T-helper 1 cell treated with Interleukin-12 subunit alpha and Interleukin-12 subunit beta and Interleukin-4 antibody, amounts not matched to agents 30 μg/mL and 1 μg/mL, for 36 hours (primary cell): Measurements from ENCODE around the gene FOXP4.

Source experiments
- H3K27ac Mint-ChIP-seq: one replicate; pipeline ENCODE4 v1.8.0; 2021; ENCODE audit warnings: mild to moderate bottlenecking, mixed read lengths
- H3K27me3 Mint-ChIP-seq: one replicate; pipeline ENCODE4 v1.8.0; 2021; ENCODE audit warnings: low read depth, mixed read lengths
- H3K36me3 Mint-ChIP-seq: one replicate; pipeline ENCODE4 v1.8.0; 2021; ENCODE audit warnings: low read depth, mixed read lengths
- H3K4me1 Mint-ChIP-seq: one replicate; pipeline ENCODE4 v1.8.0; 2021; ENCODE audit warnings: low read depth, mixed read lengths
- H3K4me3 Mint-ChIP-seq: one replicate; pipeline ENCODE4 v1.8.0; 2021; ENCODE audit warnings: mild to moderate bottlenecking, moderate library complexity, mixed read lengths
- H3K9me3 Mint-ChIP-seq: one replicate; pipeline ENCODE4 v1.8.0; 2021; ENCODE audit warnings: mixed read lengths

FOXP4 gene

GRCh38 chr6:41598670-41599014, 52.5 kb downstream of the FOXP4 start:
- Mint-ChIP-seq H3K4me1 (peaks cover 6% of the 10 kb centered on the region), H3K27ac (no peak overlapping the region), H3K9me3 (no peaks in the 10 kb centered on the region), H3K27me3 (no peaks in the 10 kb centered on the region), H3K4me3 (no peak overlapping the region), H3K36me3 (no peaks in the 10 kb centered on the region)

- Mint-ChIP-seq H3K36me3 (no peaks in the 10 kb centered on the region), H3K27me3 (no peaks in the 10 kb centered on the region), H3K27ac (no peak overlapping the region), H3K9me3 (no peaks in the 10 kb centered on the region), H3K4me3 (no peak overlapping the region), H3K4me1 (peaks cover 6% of the 10 kb centered on the region)
Measured at GRCh38 chr6:41599015-41599851, 53.1 kb downstream of the FOXP4 start.

GRCh38 chr6:41599852-41600445, 53.8 kb downstream of the FOXP4 start:
- H3K36me3 Mint-ChIP-seq, result no peaks in the 10 kb centered on the region
- no peak overlapping the region for H3K4me3 Mint-ChIP-seq
- H3K4me1 Mint-ChIP-seq, result peaks cover 6% of the 10 kb centered on the region
- no peaks in the 10 kb centered on the region for H3K9me3 Mint-ChIP-seq
- H3K27ac Mint-ChIP-seq, result no peak overlapping the region
- no peaks in the 10 kb centered on the region for H3K27me3 Mint-ChIP-seq

GRCh38 chr6:41600499-41601247, 54.5 kb downstream of the FOXP4 start:
- Mint-ChIP-seq H3K36me3 (no peaks in the 10 kb centered on the region), H3K9me3 (no peaks in the 10 kb centered on the region), H3K27ac (no peak overlapping the region), H3K4me3 (no peak overlapping the region), H3K4me1 (peaks cover 6% of the 10 kb centered on the region), H3K27me3 (no peaks in the 10 kb centered on the region)

- no peak overlapping the region for H3K4me3 Mint-ChIP-seq
- H3K4me1 Mint-ChIP-seq, result peaks cover 6% of the 10 kb centered on the region
- H3K27ac Mint-ChIP-seq, result no peak overlapping the region
- H3K9me3 Mint-ChIP-seq, result no peaks in the 10 kb centered on the region
- H3K27me3 Mint-ChIP-seq, result no peaks in the 10 kb centered on the region
- H3K36me3 Mint-ChIP-seq, result no peaks in the 10 kb centered on the region
Measured at GRCh38 chr6:41601248-41601549, 55.0 kb downstream of the FOXP4 start.

GRCh38 chr6:41602422-41602743, 56.2 kb downstream of the FOXP4 start:
- no peaks in the 10 kb centered on the region for H3K9me3 Mint-ChIP-seq
- no peak overlapping the region for H3K27ac Mint-ChIP-seq
- peaks cover 4% of the 10 kb centered on the region for H3K4me1 Mint-ChIP-seq
- H3K4me3 Mint-ChIP-seq, result no peak overlapping the region
- H3K27me3 Mint-ChIP-seq, result no peaks in the 10 kb centered on the region
- H3K36me3 Mint-ChIP-seq, result no peaks in the 10 kb centered on the region

GRCh38 chr6:41602864-41603608, 56.9 kb downstream of the FOXP4 start:
- Mint-ChIP-seq H3K9me3 (no peaks in the 10 kb centered on the region), H3K27me3 (no peaks in the 10 kb centered on the region), H3K36me3 (no peaks in the 10 kb centered on the region), H3K27ac (no peak overlapping the region), H3K4me1 (peaks cover 4% of the 10 kb centered on the region), H3K4me3 (no peak overlapping the region)

GRCh38 chr6:41604006-41604405, 57.8 kb downstream of the FOXP4 start:
- no peaks in the 10 kb centered on the region for H3K36me3 Mint-ChIP-seq
- H3K4me3 Mint-ChIP-seq, result no peak overlapping the region
- no peaks in the 10 kb centered on the region for H3K9me3 Mint-ChIP-seq
- no peaks in the 10 kb centered on the region for H3K27me3 Mint-ChIP-seq
- no peak overlapping the region for H3K27ac Mint-ChIP-seq
- peaks cover 4% of the 10 kb centered on the region for H3K4me1 Mint-ChIP-seq

- Mint-ChIP-seq H3K36me3 (no peaks in the 10 kb centered on the region), H3K4me1 (peaks cover 4% of the 10 kb centered on the region), H3K27me3 (no peaks in the 10 kb centered on the region), H3K4me3 (no peak overlapping the region), H3K9me3 (no peaks in the 10 kb centered on the region), H3K27ac (no peak overlapping the region)
Measured at GRCh38 chr6:41605649-41606048, 59.5 kb downstream of the FOXP4 start.

- H3K4me1 Mint-ChIP-seq, result peaks cover 4% of the 10 kb centered on the region
Measured at GRCh38 chr6:41607036-41607435, 60.9 kb downstream of the FOXP4 start.

GRCh38 chr6:41607736-41608135, 61.6 kb downstream of the FOXP4 start:
- no peaks in the 10 kb centered on the region for H3K36me3 Mint-ChIP-seq
- H3K9me3 Mint-ChIP-seq, result peaks cover 4% of the 10 kb centered on the region
- peaks cover 3% of the 10 kb centered on the region for H3K4me1 Mint-ChIP-seq
- no peak overlapping the region for H3K4me3 Mint-ChIP-seq
- H3K27ac Mint-ChIP-seq, result no peak overlapping the region
- peaks cover 4% of the 10 kb centered on the region for H3K27me3 Mint-ChIP-seq

More at GRCh38 chr6:41607036-41607435, 60.9 kb downstream of the FOXP4 start:
- no peak overlapping the region for H3K27ac Mint-ChIP-seq
- no peaks in the 10 kb centered on the region for H3K27me3 Mint-ChIP-seq
- no peak overlapping the region for H3K4me3 Mint-ChIP-seq
- H3K9me3 Mint-ChIP-seq, result no peaks in the 10 kb centered on the region
- no peaks in the 10 kb centered on the region for H3K36me3 Mint-ChIP-seq

GRCh38 chr6:41608443-41609151, 62.4 kb downstream of the FOXP4 start:
- no peaks in the 10 kb centered on the region for H3K36me3 Mint-ChIP-seq
- peaks cover 6% of the 10 kb centered on the region for H3K27me3 Mint-ChIP-seq
- no peaks in the 10 kb centered on the region for H3K4me1 Mint-ChIP-seq
- peaks cover 4% of the 10 kb centered on the region for H3K9me3 Mint-ChIP-seq
- H3K27ac Mint-ChIP-seq, result no peak overlapping the region
- no peak overlapping the region for H3K4me3 Mint-ChIP-seq

- Mint-ChIP-seq H3K27ac (no peak overlapping the region), H3K27me3 (peaks cover 18% of the 10 kb centered on the region), H3K4me3 (no peak overlapping the region), H3K9me3 (peaks cover 4% of the 10 kb centered on the region), H3K4me1 (no peaks in the 10 kb centered on the region), H3K36me3 (no peaks in the 10 kb centered on the region)
Measured at GRCh38 chr6:41614715-41615114, 68.5 kb downstream of the FOXP4 start.

GRCh38 chr6:41615311-41615710, 69.1 kb downstream of the FOXP4 start:
- Mint-ChIP-seq H3K36me3 (no peaks in the 10 kb centered on the region), H3K27me3 (peaks cover 18% of the 10 kb centered on the region), H3K9me3 (peaks cover 4% of the 10 kb centered on the region), H3K4me1 (no peaks in the 10 kb centered on the region), H3K27ac (no peak overlapping the region), H3K4me3 (no peak overlapping the region)
